Activated naive CD4-positive, alpha-beta T cell treated with anti-CD3 and anti-CD28 coated beads, Interleukin-2, amount 10 ng/mL, durations not matched to agents 7 days and 5 days (primary cell): Measurements from ENCODE around the gene PHACTR1.

ENCODE experiments used
- CTCF ChIA-PET: fragments of 350-600 bp; sonication (Branson Sonifier 250); formaldehyde crosslinking; loops from one replicate; lab custom pipeline; 2021; ENCODE audit warnings: antibody characterized with exemption; lab: Charles Lee
- DNase-seq: peaks from one replicate; pipeline ENCODE4 v3.0.0-alpha.2; 2020
- H3K27ac Mint-ChIP-seq: one replicate; pipeline ENCODE4 v1.8.0; 2021; ENCODE audit warnings: mild to moderate bottlenecking, moderate library complexity, mixed read lengths
- H3K27me3 Mint-ChIP-seq: one replicate; pipeline ENCODE4 v1.8.0; 2021; ENCODE audit warnings: mild to moderate bottlenecking, mixed read lengths
- H3K36me3 Mint-ChIP-seq: one replicate; pipeline ENCODE4 v1.8.0; 2021; ENCODE audit warnings: mixed read lengths
- H3K4me1 Mint-ChIP-seq: one replicate; pipeline ENCODE4 v1.8.0; 2021; ENCODE audit warnings: mixed read lengths
- H3K4me3 Mint-ChIP-seq: one replicate; pipeline ENCODE4 v1.8.0; 2021; ENCODE audit warnings: mild to moderate bottlenecking, moderate library complexity, mixed read lengths
- H3K9me3 Mint-ChIP-seq: one replicate; pipeline ENCODE4 v1.8.0; 2021; ENCODE audit warnings: mixed read lengths

The PHACTR1 gene

GRCh38 chr6:12869816-12870432 is 153.4 kb downstream of the PHACTR1 start:
- H3K27me3 Mint-ChIP-seq, result peaks cover 5% of the 10 kb centered on the region
- H3K4me1 Mint-ChIP-seq, result no peaks in the 10 kb centered on the region
- no peak for DNase-seq
- CTCF ChIA-PET, result no interaction called here
- no peaks in the 10 kb centered on the region for H3K36me3 Mint-ChIP-seq
- H3K9me3 Mint-ChIP-seq, result no peaks in the 10 kb centered on the region
- H3K4me3 Mint-ChIP-seq, result no peak overlapping the region
- no peak overlapping the region for H3K27ac Mint-ChIP-seq

DNA sequence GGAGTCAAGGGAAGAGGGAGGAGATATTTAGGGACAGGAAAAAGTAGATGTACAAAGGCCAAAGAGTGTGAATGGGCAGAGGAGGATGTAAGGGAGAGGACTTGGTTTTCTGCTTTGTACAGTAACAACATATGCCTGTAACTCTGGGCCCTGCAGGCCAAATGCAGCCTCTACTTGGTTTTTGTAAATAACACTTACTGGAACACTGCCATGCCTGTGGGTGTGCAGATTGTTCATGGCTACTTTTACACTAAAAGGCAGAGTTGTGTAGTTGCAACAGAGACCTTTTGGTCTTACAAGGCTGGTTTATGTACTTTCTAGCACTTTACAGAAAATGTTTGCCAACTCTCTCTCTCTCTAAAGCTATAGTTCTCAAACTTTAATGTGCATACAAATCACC is 157.1 kb downstream of the PHACTR1 start:
- DNase-seq, result no peak
- Mint-ChIP-seq H3K27me3 (peaks cover 5% of the 10 kb centered on the region), H3K27ac (no peak overlapping the region), H3K4me3 (no peak overlapping the region), H3K4me1 (no peaks in the 10 kb centered on the region), H3K36me3 (no peaks in the 10 kb centered on the region), H3K9me3 (no peaks in the 10 kb centered on the region)
- CTCF ChIA-PET, result no interaction called here

GRCh38 chr6:12875051-12875450 is 158.5 kb downstream of the PHACTR1 start:
- CTCF ChIA-PET, result no interaction called here
- Mint-ChIP-seq H3K4me1 (no peaks in the 10 kb centered on the region), H3K27ac (no peak overlapping the region), H3K9me3 (no peaks in the 10 kb centered on the region), H3K36me3 (no peaks in the 10 kb centered on the region), H3K4me3 (no peak overlapping the region), H3K27me3 (peaks cover 5% of the 10 kb centered on the region)
- no peak for DNase-seq

GRCh38 chr6:12878741-12879140 is 162.2 kb downstream of the PHACTR1 start:
- CTCF ChIA-PET, result no interaction called here
- Mint-ChIP-seq H3K36me3 (no peaks in the 10 kb centered on the region), H3K9me3 (no peaks in the 10 kb centered on the region), H3K27ac (no peak overlapping the region), H3K4me3 (no peak overlapping the region), H3K27me3 (no peaks in the 10 kb centered on the region), H3K4me1 (no peaks in the 10 kb centered on the region)
- no peak for DNase-seq

DNA sequence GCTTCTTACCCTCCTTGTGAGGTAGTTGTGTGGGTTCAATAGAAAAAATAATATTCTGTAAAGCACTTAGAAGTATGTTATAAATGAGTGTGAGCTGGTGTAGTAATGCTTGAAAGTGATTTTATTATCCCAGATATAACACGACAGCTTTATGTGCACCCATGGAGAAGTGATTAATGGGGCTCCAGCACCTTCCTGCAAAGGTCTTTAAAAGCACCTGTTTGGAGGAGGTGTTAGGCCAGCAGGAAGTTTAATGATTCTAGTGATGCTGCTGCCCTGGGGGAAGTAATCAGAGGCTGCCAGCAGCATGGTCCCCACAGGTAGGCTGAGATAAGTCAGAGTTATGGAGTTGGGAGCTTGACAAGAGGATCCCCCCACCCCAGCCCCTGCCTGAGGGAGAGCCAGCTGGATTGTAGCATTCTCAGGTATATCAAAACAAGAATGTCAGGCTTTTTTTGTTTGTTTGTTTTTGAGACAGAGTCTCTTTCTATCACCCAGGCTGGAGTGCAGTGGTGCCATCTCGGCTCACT is 166.3 kb downstream of the PHACTR1 start:
- peaks cover under 1% of the 10 kb centered on the region for H3K27me3 Mint-ChIP-seq
- H3K4me3 Mint-ChIP-seq, result no peak overlapping the region
- no peaks in the 10 kb centered on the region for H3K36me3 Mint-ChIP-seq
- no peak overlapping the region for H3K27ac Mint-ChIP-seq
- H3K9me3 Mint-ChIP-seq, result no peaks in the 10 kb centered on the region
- CTCF ChIA-PET, result no interaction called here
- DNase-seq, result no peak
- no peaks in the 10 kb centered on the region for H3K4me1 Mint-ChIP-seq

DNA sequence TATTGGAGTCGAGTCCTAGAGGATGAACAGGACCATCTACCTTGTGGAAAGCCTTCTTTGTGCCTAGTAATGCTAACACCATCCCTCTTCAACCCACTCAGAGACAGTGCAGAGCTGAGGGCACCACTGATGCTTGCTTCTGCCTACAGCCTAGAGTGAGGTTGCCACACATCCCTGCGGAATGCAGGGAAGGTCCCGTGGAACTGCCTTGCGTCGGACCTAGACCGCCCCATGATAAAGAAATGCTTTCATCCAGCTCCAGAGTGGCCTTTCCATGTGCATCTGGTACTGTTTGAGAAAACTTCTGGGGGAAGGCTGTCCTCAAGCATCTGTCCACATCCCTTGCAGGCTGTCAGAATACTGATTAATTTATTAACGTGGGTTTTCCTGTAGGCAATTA is 168.4 kb downstream of the PHACTR1 start:
- H3K4me1 Mint-ChIP-seq, result no peaks in the 10 kb centered on the region
- no peaks in the 10 kb centered on the region for H3K9me3 Mint-ChIP-seq
- no peak overlapping the region for H3K4me3 Mint-ChIP-seq
- H3K27me3 Mint-ChIP-seq, result peaks cover 4% of the 10 kb centered on the region
- DNase-seq, result no peak
- CTCF ChIA-PET, result no interaction called here
- no peaks in the 10 kb centered on the region for H3K36me3 Mint-ChIP-seq
- H3K27ac Mint-ChIP-seq, result no peak overlapping the region

- H3K27me3 Mint-ChIP-seq, result peaks cover 7% of the 10 kb centered on the region
- H3K36me3 Mint-ChIP-seq, result no peaks in the 10 kb centered on the region
- no peak overlapping the region for H3K4me3 Mint-ChIP-seq
- no peaks in the 10 kb centered on the region for H3K4me1 Mint-ChIP-seq
- no peak for DNase-seq
- peaks cover 6% of the 10 kb centered on the region for H3K9me3 Mint-ChIP-seq
- CTCF ChIA-PET, result interaction anchor here (0.6 to 0.7 kb wide), 2 partner anchors 11 to 571 kb away, joined by 3 to 4 read pairs; no protein-coding TSS in a partner anchor
- no peak overlapping the region for H3K27ac Mint-ChIP-seq
These were observed 170.6 kb downstream of the PHACTR1 start for GRCh38 chr6:12886961-12887775.

GRCh38 chr6:12890171-12890790 is 173.7 kb downstream of the PHACTR1 start:
- Mint-ChIP-seq H3K36me3 (no peaks in the 10 kb centered on the region), H3K27ac (no peak overlapping the region), H3K9me3 (peaks cover 6% of the 10 kb centered on the region), H3K27me3 (peaks cover 10% of the 10 kb centered on the region), H3K4me1 (no peaks in the 10 kb centered on the region), H3K4me3 (no peak overlapping the region)
- CTCF ChIA-PET, result no interaction called here
- peak; percentile 52 for DNase-seq

DNA sequence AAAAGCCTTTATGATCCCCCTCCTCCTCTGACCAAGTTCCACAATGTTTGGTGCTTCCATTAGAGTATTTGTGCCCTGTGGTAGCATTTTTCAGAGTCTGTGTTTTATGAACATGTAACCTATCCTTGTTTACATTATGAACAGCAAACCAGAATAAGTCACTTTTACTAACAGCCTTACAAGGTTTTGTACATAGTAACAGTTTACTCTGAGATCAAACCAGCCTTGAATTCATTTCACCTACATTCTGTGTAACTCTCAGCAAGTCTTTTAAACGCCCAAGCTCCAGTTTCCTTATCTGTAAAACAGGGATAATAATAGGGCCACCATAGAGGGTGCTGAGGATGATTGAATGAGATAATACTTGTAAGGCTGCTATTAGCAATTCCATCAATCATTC is 175.0 kb downstream of the PHACTR1 start:
- Mint-ChIP-seq H3K27ac (no peak overlapping the region), H3K9me3 (peaks cover 6% of the 10 kb centered on the region), H3K4me1 (no peaks in the 10 kb centered on the region), H3K36me3 (no peaks in the 10 kb centered on the region), H3K4me3 (no peak overlapping the region), H3K27me3 (peaks cover 10% of the 10 kb centered on the region)
- DNase-seq, result no peak
- CTCF ChIA-PET, result interaction anchor here (1.1 kb wide), 2 partner anchors 11 to 31 kb away, joined by 3 read pairs; no protein-coding TSS in a partner anchor

- no peak for DNase-seq
- peaks cover 10% of the 10 kb centered on the region for H3K27me3 Mint-ChIP-seq
- H3K4me3 Mint-ChIP-seq, result no peak overlapping the region
- H3K36me3 Mint-ChIP-seq, result no peaks in the 10 kb centered on the region
- CTCF ChIA-PET, result interaction anchor here (0.7 to 1.1 kb wide), 3 partner anchors 10 to 951 kb away, joined by 3 read pairs; no protein-coding TSS in a partner anchor
- no peaks in the 10 kb centered on the region for H3K4me1 Mint-ChIP-seq
- H3K27ac Mint-ChIP-seq, result no peak overlapping the region
- peaks cover 6% of the 10 kb centered on the region for H3K9me3 Mint-ChIP-seq
These were observed 175.6 kb downstream of the PHACTR1 start for GRCh38 chr6:12892151-12892550.

- no peak for DNase-seq
- peaks cover 7% of the 10 kb centered on the region for H3K27me3 Mint-ChIP-seq
- no peak overlapping the region for H3K27ac Mint-ChIP-seq
- peaks cover 6% of the 10 kb centered on the region for H3K9me3 Mint-ChIP-seq
- H3K4me3 Mint-ChIP-seq, result no peak overlapping the region
- no peaks in the 10 kb centered on the region for H3K36me3 Mint-ChIP-seq
- CTCF ChIA-PET, result interaction anchor here (0.7 to 1.7 kb wide), 3 partner anchors 256 to 952 kb away, joined by 3 to 6 read pairs (median 4); no protein-coding TSS in a partner anchor
- no peaks in the 10 kb centered on the region for H3K4me1 Mint-ChIP-seq
These were observed 176.5 kb downstream of the PHACTR1 start for GRCh38 chr6:12893036-12893435.

DNA sequence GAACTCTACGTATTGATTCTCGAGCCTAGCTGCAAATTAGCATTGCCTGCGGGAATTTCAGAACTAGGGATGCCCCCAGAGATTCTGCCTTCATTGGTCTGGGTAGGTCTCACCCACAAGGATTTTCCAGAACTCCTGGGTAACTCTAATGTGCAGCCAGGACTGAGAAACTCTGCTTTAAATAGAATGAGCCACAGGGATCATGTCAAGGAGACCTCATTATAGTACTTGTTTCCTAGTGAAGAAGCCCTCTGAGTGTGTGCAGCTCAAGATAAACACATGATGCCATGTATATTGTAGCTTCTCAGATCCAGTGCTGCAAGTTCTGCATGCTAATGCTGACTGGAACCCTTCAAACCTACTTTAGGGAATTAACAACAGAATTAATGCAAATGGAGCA is 179.2 kb downstream of the PHACTR1 start:
- peaks cover 6% of the 10 kb centered on the region for H3K9me3 Mint-ChIP-seq
- H3K4me1 Mint-ChIP-seq, result no peaks in the 10 kb centered on the region
- no peak overlapping the region for H3K27ac Mint-ChIP-seq
- no peaks in the 10 kb centered on the region for H3K36me3 Mint-ChIP-seq
- H3K27me3 Mint-ChIP-seq, result peaks cover 11% of the 10 kb centered on the region
- DNase-seq, result no peak
- CTCF ChIA-PET, result no interaction called here
- H3K4me3 Mint-ChIP-seq, result no peak overlapping the region

- no peaks in the 10 kb centered on the region for H3K36me3 Mint-ChIP-seq
- H3K27me3 Mint-ChIP-seq, result peaks cover 13% of the 10 kb centered on the region
- no peak overlapping the region for H3K4me3 Mint-ChIP-seq
- H3K9me3 Mint-ChIP-seq, result peaks cover 4% of the 10 kb centered on the region
- CTCF ChIA-PET, result no interaction called here
- no peak overlapping the region for H3K27ac Mint-ChIP-seq
- no peak for DNase-seq
- H3K4me1 Mint-ChIP-seq, result no peaks in the 10 kb centered on the region
These were observed 179.7 kb downstream of the PHACTR1 start for GRCh38 chr6:12896208-12896733.

GRCh38 chr6:12898603-12899002 is 182.0 kb downstream of the PHACTR1 start:
- CTCF ChIA-PET, result no interaction called here
- H3K27ac Mint-ChIP-seq, result no peak overlapping the region
- no peaks in the 10 kb centered on the region for H3K4me1 Mint-ChIP-seq
- H3K4me3 Mint-ChIP-seq, result no peak overlapping the region
- no peaks in the 10 kb centered on the region for H3K9me3 Mint-ChIP-seq
- no peak for DNase-seq
- H3K36me3 Mint-ChIP-seq, result no peaks in the 10 kb centered on the region
- peaks cover 16% of the 10 kb centered on the region for H3K27me3 Mint-ChIP-seq
